AML-193 (cell line): ENCODE measurements around the gene SLC24A2.
"Not testable (repeated sequence)": the region's sequence is repeated elsewhere in the genome, so short reads cannot be mapped to it uniquely, and the experiment has no call there.

Experiments
- DNase-seq, 2 experiments: peaks; one replicate each; lab custom pipeline; 2025; lab: John Stamatoyannopoulos, UW

Gene SLC24A2

GRCh38 chr9:19788614-19789271 is at the start of gene SLC24A2:
SLC24A2 (minus strand) TSS chr9:19789037.
- no peak for DNase-seq

GRCh38 chr9:19833331-19833730 is 44.5 kb upstream of the SLC24A2 start:
- not testable (repeated sequence) for DNase-seq

GRCh38 chr9:19830796-19831195 is 42.0 kb upstream of the SLC24A2 start:
- no peak for DNase-seq

DNA sequence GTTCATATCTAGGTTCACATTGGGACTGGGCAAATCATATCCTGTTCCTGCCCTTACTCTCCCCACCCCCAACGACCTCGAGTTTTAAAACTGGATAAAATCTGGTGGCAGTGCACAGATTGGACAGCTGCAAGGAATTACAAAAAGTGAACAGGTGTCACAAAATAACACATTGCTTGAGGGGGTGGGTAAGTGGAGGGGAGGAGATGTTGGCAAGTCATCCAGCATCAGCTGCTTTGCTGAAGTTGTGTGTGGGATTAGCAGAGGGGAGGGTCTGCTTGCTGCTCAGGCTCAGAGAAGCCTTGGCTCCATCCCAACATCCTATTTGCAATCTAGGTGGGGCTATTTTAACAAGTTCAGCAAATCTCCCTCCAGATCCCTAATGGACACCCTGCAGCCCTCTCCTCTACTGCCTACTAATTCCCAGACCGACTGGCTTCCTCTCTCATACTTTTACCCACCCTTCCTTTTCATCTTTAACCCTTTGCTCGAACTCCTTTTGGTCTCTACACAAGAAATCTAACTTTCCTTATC is 39.8 kb upstream of the SLC24A2 start:
- DNase-seq: no peak

DNA sequence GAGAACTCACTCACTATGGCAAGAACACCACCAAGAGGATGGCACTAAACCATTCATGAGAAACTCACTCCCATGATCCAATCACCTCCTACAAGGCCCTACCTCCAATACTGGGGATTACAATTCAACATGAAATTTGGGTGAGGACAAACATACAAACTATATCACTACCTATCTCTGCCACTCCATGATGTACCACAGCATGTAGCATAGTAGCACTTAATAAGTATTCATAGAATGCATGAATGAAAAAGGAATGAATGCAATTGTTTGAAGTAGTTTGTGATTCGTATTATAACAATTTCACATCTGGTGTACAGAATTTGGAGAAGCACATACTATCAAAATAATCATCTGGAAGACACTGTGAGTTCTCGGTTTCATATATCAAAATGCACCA is 27.9 kb upstream of the SLC24A2 start:
- DNase-seq: no peak

- DNase-seq: no peak
These were observed 23.4 kb upstream of the SLC24A2 start for GRCh38 chr9:19812194-19812593.

DNA sequence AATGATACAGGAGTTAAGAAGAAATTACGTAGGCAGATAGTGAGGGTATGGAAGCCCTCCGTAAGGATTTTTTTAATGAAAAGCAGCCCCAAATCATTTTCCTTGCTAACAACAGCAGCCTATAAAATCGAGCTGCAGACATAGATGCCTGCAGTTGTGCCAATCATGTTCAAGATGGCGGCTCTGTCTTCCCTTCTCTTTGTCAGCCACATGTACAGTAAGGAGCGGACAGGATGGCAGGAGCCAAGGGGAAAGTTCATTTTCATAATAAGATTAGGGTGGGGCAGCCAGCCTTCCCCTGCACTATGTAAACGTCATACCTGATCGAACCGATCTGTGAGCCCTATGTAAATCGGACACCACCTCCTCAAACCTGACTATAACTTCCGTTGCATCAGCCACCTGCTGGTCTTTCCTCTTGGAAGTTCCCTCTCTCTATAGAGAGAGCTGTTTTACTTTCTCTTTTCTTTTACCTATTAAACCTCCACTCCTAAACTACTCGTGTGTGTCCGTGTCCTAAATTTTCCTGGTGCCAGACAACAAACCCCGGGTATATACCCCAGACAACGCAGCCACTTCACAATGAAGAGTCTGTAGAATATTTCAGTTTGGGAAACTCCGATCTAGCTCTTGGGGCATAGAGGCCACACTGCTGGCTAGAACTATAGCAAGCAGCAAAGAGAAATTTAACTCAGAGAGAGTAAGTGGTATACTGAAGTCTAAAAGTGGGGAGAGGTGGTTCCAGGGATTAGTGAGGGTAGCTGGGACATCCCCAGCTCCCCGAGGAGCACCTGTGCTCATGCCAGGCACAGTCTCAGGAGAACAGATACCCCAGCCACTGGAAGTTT is 20.8 kb upstream of the SLC24A2 start:
- no peak for DNase-seq

DNA sequence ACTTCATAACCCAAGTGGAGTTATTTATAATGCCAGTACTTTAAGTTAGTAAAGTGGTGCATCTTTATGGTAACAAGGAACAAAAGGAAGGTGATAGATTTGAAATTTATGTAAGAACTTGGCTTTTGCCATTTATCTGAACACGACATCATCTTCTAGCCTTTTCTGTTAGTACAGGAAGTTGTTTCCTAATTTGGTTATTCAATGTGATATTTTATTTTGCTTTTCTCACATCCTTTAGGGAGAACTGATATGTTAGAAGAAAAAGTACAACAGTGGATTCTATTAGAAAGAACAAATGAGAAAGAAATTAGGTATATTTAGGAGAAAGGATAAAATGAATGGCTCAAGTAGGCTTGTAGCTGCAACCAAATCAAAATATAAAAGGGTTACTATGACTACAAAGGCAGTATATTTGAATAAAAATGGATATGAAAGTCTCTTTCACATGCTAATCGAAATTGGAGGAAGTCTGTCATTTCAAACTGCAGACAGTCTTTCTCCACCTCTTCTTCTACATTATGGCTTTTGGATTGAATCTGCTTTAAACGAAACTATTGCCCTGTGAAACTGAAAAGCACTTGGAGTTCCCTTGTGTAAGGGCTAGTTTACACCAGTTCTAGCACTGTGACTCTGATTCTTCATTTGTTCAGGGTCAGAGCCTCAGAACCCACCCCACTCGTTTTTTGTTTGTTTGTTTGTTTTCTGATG is 18.5 kb upstream of the SLC24A2 start:
- no peak for DNase-seq

DNA sequence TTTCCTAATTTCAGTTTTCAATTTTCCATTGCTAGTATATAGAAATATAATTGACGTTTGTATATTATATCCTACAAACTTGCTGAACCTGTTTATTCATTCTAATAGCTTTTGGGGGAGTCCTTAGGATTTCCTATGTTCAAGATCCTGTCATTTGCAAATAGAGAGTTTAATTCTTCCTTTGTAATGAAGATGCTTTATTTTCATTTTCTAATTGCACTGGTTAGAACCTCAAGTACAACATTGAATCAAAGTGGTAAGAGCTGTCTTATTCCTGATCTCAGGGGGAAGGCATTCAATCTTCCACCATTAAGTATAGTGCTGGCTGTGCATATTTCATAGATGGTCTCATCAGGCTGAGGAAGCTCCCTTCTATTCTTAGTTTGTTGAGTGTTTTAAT is 15.6 kb upstream of the SLC24A2 start:
- DNase-seq: no peak

DNA sequence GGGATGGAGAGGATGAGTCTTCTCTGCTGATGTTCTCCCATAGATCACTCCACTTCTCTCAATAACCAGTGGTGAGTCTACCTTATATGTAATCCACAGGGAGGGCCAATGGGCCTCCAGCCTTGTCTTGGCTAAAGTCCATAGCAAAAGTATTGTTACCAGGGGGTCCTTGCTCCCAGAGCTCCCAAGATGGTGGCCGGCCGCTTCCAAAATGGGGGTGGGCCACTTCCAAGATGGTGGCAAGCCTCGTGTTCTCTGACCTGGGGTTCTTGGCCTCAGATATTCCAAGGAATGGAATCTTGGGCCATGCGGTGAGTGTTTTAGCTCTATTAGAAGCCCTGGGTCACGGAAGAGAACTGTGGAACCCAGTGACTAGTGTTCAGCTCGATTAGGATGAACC is 12.0 kb upstream of the SLC24A2 start:
- no peak for DNase-seq

GRCh38 chr9:19799784-19800183 is 10.9 kb upstream of the SLC24A2 start:
- no peak for DNase-seq

DNA sequence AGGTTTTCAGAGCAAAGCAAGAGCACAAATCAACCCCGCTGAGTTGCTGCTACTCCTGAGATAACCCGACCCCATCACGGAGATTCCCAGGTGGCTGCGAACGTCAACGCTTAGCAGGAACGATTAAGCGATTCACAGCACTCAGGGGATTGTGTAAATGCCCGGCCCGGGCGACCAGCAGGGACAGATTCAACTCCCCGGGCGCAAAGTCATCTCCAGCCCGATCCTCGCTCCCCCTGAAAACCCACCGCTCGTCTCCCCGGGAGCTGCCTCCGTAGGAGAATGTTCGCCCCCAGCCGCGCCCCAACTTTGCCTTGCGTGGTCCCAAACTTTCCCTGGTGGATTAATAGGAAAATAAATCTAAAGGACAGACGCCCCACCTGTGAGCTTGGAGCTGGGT is 685 bp downstream of the SLC24A2 start:
- DNase-seq: no peak

- no peak for DNase-seq
These were observed 1.2 kb downstream of the SLC24A2 start for GRCh38 chr9:19787672-19788071.

DNA sequence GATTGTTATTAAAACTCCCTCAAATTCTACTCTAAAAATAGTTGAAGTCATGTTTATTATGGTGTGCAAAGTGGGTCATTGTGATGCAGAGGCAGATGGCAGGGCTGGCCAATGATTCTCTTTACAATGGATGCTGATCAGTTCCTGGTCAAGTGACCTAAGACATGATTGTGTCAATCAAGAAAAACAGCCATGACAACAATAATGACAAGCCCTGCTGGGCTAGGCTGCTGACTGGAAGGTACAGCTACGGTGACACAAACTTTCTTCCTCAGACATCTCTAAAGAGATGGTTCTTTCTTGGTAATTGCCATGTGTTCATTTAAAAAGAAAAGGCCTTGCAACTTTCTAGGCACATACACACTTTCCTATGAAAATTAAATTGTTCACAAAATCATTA is 3.6 kb downstream of the SLC24A2 start:
- DNase-seq: no peak

DNA sequence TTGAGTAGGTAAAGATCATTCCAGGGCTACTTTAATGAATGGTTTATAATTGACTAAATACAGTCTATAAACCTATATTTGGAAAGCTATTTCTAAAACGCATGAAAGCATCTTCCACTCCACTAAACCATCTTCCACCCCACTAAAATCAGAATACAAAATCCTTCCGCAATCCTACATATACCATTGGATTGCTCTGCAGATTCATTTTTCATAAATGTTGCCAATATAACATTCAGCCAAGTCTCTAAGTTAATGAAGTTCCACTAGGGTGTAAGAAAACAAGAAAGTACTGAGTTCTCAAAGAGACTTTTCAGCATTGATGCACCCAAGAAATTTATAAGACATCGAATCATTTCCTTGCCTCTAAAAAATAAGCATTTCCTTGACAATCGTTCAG is 4.7 kb downstream of the SLC24A2 start:
- DNase-seq: no peak

GRCh38 chr9:19783500-19783899 is 5.3 kb downstream of the SLC24A2 start:
- no peak for DNase-seq

GRCh38 chr9:19782005-19782404 is 6.8 kb downstream of the SLC24A2 start:
- DNase-seq: no peak

GRCh38 chr9:19781240-19781639 is 7.6 kb downstream of the SLC24A2 start:
- DNase-seq: no peak

GRCh38 chr9:19771446-19771845 is 17.4 kb downstream of the SLC24A2 start:
- DNase-seq: no peak

DNA sequence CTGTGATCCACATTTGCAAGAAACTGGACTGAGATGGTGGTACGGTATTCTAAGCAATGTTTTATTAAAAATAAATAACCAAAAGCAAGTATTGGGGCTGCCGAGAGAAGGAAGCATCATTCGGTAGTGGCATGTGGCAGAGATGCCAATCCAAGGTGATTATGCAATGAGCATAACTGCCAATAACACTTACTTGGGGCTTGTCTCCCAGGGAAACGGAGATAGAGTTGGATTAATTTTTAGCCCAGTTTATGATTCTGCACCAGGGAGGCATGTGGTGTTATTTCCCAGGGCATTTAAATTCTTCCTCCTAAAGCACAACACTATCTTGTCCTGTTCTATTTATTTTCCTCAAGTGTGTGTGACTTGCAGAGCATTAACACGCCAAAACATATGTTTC is 17.9 kb downstream of the SLC24A2 start:
- no peak for DNase-seq

DNA sequence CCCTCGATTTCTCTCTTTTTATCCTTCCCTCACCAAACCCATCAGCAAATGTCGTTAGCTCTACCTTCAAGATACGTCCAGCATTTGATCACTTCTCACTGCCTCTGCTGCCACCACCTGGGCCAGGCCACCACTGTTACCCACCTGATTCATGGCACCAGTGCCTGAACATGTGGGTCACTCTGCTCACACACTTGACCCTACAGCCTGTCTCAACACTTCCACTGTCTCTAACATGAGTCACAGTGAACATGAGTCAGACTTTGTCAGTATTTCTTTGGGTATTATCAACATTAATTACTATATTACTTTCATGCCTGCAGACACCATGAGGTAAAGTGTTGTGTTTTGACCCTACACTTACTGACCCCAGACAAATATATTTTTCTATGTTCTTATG is 19.6 kb downstream of the SLC24A2 start:
- no peak for DNase-seq

DNA sequence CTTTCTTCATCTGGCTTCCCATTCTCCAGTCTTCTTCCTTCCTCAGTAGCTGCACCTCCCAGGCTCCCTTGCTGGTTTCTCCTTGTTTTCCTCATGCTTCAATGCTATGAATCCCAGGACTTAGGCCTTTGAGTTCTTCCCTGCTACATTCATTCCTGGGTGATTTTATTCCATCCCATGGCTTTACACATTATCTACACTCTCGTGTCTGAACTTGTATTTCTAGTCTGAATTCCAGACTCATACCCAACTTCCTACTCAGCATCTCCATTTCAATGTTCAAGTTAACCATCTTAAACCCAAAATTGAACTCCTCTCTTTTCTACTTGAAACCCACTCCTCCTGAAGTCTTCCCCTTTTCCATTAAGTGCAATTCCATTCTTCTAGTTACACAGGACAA is 20.0 kb downstream of the SLC24A2 start:
- no peak for DNase-seq

- DNase-seq: no peak
These were observed 29.8 kb downstream of the SLC24A2 start for GRCh38 chr9:19759066-19759465.
